ENCODE data around the gene EEFSEC.

EEFSEC gene

DNA sequence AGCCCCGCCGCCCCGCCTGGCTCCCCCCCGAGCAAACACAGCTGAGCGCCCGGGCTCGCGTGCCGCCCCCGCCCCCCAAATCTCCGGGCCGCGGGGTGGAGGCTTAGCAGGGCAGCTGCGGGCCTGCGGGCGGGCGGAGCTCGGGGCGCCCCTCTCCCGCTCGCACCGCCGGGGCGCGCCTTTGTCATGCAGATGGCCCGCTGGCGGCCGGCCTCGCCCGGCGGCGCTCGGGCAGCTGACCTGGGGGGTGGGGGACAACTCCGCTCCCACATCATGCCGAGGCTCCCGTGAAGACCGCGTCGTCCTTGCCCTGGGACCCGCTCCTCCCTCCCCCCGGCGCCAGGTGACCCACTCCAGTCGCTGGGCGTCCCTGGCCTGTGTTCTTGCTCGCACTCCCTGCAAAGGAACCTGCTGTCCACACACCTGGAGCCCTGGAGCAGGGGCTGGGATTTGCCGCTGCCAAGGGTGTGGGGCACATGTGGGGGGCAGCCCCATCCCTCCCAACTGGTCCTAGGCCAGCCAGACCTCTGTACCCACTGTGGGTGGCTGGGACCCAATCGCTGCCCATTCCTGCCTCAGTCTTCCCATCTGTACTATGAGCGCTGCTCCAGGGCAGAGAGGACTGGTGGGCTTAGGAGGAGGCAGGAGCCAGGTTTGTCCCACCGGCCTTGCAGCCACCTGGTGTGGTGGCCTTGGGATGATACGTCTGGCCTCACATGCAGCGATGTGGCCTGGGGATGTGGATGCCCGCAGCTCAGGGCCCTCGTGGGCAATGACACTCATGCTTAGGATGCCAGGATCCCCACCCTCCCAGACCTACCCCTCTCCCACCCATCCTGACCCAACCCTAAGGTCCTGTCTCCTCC lies 279.9 kb downstream of the EEFSEC start:
- DNase-seq = no peak

DNA sequence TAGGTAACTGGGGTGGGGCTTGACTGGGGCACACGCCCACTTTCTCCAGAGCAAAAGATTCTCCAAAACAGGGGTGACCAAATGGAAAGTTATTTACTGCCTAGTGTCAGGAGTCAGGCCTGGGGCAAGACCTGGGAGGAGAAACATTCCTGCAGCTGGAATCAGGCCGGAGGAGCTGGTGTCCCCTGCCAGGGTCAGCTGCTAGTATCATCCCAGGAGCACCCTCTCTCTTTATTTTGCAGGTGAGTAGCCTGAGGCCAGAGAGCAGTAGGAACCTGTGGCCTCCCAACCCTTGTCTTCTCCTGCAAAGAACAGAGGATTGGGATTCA lies 280.5 kb downstream of the EEFSEC start:
- no peak for DNase-seq

DNA sequence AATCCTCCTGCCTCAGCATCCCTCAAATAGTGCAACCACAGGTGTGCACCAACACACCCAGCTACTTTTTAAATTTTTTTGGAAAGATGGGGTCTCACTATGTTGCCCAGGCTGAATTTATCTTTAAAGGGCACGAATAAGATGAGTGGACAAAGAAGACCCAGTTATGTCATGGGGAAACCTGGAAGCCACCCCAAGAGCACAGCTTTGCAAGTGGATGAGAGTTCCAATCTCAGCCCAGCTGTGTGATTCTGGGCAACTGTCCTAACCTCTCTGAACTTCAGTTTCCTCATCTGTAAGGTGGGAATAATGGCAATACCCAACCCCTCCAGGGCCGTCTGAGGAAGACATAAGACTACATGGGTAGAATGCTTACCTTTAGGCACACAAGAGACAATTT lies 281.2 kb downstream of the EEFSEC start:
- DNase-seq = no peak

DNA sequence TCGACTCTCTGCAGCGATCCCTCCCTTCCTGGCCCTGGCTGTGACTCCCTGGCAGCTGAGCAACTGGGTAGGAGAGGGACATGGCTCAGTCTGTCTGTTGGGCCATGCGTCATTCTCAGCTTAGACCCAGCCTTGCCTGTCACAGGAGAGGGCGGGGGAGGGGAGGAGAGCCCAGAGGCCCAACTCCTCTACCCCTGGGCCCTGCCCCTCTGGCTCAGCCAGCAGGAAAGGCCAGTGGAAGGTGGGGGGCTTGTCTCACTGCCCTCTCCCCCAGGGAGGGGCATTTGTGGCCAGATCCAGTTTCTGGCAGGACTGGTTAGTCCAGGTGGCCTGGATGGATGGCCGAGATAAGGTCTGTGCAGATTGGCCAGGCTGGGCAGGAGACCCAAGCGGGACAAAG lies 281.8 kb downstream of the EEFSEC start:
- no peak for DNase-seq

DNA sequence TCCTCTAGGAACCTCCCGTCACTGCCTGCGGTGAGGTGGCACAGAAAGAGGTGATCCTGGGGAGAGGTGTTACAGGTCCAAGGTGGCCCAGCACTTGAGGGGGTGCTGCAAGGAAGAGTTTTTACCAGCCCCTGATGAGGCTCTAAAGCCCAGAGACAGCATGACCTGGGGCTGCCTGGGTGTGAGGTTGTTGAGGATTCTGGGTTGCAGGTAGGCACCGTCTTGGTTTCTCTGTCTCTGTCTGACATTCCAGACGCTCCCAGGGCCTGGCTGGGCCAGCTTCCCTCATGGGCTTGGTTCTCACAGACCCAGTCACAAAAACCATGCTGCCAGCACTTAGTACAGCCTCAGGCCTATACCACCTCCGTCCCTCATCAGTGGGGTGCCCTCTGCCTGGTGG lies 282.3 kb downstream of the EEFSEC start:
- DNase-seq = no peak

DNA sequence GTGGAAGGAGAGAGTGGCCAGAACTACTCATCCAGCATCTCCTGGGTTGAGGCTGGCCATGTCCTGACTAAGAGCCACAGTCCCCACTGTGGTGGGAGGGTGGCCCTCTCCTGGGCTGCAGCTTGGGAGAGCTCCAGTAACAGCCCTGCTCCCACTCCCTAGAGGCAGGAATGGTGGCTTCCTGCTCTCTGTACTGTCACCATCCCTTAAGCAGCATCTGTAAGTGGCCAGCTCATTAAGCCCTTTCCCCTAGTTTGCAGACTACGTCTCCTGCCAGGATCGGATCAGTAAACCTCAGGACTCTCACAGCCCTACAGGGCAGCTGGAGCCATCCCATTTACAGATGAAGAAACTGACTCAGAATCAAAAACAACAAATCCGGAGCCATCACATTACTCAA lies 282.9 kb downstream of the EEFSEC start:
- no peak for DNase-seq

DNA sequence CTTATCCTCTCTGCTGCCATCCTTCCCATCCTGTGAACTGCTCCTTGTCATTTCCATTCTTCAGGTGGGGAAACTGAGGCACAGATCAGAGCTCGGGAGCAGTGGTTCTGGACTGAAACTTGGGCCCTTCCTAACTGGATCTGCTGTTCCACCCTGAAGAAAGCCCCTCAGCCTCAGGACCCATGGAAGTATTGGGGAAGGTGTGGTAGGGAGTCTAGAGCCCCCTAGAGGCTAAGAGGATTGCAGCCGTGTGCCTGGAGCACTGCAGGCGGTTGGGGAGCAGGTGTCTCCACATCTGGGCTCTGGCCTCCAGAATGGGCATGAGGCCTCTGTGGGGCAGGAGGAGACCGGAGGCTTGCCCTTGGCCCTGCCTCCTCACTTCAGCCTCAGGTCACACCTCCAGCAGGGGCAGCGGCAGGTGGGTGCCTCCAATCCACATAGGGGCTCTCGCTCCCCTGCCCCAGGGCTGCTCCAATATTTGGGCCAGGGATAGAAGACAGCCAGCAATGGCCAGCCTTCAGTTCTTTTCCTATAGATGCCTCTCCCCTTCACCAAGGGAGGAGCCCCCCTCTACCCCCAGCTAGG lies 285.3 kb downstream of the EEFSEC start:
- no peak for DNase-seq

DNA sequence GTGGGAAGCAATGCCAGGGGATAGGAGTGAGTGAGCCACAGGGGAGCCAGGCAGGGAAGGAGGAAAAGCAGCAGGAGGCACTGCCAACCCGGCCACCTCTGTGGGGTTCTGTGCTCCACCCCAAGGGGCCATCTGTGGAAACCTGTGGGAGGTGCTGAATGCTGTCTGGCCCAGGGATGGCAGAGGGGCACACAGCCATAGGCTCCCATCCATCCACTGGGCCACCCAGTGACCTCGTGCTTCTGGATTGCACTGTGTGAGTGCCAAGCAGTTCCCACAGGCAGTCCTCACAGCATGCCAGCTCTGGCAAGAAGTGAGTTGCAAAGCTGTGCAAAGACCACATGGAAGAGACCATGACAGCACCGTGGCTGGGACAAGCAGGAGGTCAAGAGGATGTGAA lies 285.9 kb downstream of the EEFSEC start:
- no peak for DNase-seq

DNA sequence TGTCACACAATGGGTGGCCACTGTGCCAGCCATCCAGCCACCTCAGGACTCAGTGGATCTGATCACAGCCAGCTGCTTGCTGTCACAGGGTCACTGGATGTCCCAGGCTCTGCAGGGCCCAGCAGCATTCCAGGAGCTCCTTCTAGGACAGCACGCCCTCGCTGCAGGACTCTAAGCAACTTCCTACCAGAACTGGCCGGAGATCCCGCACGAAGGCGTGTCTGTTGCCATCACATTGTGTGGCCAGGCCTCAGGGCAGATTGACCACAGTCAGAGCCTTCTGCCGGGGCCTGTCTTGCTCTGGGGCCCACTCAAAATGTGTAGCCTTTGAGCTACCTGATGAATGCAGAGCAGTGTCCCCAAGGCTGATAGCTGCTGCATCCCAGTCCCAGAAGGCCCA lies 288.8 kb downstream of the EEFSEC start:
- DNase-seq = no peak

DNA sequence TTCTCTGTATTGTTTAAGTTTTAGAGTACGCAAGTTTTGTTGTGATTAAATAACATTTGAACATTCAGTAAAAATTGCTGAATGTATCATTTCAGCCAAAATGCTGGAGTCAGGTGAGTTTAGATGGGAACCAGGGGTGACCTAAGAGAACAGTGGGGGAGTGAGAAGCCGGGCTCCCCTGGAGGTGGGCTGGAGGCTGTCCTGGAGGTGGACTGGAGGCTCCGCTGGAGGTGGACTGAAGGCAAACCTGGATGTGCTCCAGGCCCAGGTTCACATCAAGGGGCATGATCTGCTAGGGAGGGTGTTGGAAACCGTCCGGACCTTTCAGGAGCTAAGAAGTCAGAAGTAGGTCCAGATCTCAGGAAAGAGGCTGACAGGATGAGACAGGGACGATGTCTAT lies 289.7 kb downstream of the EEFSEC start:
- no peak for DNase-seq

DNA sequence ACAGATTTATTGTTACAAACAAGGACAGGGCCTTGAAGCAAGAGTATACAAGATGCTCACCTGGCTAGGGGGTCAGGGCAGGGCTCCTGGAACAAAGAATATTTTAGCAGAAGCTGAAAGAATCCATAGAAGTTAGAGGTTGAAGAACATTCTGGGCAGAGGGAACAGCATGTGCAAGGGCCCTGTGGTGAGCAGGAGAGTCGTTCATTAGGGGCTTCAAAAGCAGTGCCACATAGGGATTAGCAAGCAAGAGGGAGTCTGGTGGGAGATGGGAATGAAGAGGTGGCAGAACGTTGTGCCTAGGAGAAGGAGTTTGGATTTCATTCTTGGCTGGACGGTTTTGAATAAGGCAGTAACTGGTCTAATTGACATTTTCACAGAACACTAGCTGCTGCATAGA lies 290.5 kb downstream of the EEFSEC start:
- no peak for DNase-seq

DNA sequence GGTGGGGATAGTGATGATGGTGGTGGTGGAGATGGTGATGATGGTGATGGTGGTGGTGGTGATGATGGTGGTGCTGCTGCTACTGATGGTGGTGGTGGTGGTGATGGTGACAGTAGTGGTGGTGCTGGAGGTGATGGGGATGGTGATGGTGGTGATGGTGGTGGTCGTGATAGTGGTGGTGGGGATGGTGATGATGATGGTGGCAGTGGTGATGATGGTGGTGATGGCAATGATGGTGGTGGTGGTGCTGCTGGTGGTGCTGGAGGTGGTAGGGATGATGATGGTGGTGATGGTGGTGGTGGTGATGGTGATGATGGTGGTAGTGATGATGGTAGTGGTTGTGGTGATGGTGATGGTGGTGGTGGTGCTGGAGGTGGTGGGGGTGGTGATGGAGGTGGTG lies 292.1 kb downstream of the EEFSEC start:
- DNase-seq = no peak

DNA sequence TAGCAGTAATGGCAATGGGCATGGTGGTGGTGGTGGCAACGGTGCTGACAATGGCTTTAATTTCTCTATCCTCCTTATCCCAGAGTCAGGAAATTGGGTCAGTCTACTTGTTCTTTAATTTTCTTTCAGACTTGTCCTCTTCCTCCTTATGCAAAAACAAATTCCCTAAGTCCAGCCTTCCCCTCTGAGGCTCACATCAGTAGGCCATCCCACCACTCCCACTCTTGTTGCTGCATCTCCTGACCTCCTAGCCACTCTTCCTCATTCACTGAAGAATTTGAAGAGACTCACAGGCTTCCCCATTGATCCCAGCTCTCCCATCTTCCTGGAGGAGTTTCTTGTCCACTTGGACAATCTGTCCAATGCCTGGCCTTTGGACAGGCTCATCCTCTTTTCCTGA lies 293.5 kb downstream of the EEFSEC start:
- no peak for DNase-seq

DNA sequence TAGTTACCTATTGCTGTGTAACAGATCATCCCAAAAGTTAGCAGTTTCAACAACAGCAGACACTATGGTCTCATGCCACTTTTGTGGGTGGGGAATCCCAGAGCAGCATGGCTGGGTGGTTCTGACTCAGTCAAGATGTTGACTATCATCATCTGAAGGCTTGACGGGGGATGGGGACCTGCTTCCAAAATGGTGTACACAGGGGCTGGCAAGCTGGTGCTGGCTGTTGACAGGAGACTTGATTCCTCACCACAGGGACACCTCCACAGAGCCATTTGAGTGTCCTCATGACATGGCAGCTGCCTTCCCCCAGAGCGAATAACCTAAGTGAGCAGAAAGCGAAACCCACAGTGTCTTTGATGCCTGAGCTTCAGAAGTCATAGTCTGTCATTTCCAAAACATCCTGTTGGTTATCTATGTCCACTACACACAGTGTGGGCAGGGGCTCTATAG lies 294.3 kb downstream of the EEFSEC start:
- no peak for DNase-seq

DNA sequence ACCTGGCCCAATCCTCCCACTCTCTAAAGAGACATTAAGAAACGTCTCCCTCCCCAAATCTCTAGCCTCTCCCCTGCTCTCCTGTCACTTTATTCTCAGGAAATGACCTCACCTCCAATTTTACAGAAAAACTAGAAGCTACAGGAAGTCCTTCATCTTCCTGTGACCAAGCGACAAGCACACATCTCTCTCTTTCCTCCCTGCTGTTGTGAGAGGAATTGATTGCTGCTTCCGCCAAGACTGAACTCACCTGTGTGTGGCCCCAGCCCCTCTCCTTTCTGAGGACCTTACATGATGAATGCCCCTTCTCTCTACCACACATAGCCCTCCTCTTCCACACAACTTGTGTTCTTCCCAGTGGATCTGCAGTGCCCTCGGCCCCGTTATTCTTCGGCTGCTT lies 295.2 kb downstream of the EEFSEC start:
- DNase-seq = no peak

DNA sequence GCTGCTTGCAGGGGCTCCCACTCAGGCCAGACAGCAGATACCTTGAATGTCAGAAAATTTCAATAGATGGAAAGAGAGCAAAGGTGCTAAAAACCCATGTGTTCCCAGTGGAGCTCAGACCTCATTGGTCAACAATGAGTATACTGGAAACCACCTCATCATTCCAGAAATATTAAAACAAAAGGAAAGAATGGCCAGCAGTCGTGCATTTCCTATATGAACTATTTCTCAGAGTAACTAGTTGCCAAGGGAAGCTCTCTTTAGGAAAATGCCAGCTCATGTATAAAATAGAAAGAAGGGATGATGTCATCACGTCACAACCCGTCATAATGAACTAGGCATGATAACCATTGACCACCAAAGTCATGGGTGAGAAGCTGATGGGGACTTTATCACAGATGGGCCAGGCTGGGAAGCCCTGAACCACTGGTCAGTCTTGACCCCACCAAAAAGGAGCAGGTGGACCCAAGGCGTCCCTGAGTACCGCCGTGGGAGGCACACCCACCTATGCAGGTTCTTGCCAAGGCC lies 295.9 kb downstream of the EEFSEC start:
- DNase-seq = no peak

DNA sequence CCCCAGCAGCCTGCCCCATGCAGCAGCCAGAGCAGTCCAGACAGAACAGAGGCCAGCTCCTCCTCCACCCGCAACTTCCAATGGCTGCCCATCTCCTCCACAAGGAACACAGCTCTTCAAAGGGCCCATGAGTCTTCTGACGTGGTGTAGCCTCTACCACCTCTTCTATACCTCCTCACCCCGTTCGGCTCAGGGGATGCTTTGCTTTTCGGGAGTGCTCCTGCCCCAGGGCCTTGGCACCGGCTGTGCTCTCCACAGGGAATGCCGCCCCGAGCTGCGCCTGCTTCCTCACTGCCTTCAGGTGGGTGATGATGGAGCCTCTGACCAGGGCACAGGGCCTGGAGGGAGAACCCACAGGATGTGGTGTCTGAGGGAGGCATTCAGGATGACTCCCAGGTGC lies 298.8 kb downstream of the EEFSEC start:
- DNase-seq = no peak

DNA sequence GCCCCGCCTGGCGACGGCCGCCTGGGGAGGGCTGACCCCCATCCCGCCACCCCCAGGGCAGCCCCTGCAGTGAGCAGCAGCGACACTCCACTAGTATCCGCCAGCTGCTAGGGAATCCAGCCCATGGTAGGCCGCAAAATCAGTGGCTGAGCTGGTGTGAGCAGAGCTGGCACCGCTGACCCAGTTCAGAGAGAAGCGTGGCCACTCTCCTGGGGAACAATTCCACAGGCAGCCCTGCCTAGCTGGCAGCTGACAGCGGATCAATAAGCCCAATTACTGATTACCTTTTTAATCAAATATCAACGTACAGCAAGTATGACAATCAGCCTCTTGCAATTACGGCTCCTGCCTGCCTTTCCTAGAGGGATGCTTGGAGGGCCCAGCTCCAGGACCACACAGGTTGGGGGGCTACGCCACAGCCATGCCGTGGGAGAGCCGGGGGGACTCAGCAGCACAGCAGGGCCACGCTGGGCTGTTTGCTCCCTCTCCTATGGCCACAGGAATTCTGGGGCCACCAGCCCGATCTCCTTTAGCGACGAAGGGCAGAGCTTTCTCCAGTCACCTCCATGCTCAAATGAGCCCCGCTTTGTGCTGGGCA lies 299.5 kb downstream of the EEFSEC start:
- DNase-seq = no peak

DNA sequence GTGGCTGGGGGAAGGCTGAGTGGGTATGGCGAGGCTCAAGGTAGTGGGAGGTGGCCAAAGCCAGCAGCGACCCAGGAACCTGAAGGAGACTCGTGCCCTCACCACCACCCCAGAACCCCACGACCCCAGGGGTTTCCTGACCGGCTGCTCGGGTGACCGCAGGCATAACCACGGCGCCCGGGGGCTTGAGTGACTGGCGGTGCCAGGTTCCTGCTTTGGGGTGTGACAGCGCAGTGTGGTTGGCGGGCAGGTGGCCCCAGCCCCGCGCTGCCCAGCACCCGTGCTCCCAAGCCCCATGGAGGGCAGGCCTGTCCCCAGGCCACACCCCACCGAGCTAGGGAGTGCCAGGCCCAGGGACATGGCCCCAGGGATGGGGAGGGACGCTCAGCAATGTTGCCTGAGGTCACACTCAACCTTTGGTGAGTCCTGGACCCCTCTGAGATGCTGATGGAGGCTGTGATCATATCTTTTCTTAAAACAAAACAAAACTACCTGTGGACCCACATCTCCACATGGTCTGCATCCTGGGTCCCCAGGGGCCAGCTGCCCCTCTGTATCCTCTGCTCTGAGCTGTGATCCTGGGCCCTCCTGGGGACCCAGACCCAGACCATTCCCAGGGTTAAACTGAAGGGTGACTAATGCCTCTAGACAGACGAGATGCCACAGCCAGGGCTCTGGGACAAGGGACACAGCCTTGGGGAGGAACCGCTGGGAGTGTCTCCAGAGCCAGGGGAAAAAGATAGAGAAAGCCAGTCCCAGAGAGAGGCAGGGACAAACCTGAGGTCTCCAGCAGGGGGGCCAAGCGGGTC lies 300.4 kb downstream of the EEFSEC start:
- no peak for DNase-seq

DNA sequence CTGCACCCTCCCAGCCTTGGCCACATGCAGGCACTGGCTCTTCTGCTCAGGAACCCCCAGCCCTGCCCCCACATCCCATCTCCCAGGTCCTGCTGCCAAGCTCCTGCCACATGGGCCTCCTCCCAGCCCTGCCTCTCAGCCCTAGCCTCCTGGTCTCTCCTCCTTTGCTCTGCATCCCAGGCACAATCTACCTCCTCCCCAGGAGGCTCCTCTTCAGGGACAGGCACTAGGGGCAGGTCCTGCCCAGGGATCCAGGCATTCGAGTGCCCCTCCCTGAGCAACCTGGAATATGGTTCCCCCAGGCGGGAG lies 301.0 kb downstream of the EEFSEC start:
- DNase-seq = no peak

DNA sequence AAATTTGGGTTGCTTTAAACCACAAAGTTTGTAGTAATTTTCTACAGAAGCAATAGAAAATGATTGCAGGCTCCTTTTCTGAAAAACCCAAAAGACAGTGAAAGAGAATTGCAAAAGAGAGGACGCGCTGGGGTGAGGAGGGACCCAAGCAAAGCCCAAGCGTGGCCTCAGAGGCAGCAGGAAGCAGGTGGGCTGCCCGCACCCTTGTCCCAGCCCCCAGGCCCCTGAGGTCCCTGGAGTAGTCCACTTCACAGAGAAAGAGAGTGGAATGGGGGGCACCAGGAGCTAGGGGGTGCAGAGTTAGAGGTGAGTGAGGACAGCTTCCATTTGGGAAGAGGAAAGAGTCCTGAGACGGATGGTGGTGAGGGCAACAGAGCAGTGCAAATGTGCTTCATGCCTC lies 301.8 kb downstream of the EEFSEC start:
- no peak for DNase-seq

DNA sequence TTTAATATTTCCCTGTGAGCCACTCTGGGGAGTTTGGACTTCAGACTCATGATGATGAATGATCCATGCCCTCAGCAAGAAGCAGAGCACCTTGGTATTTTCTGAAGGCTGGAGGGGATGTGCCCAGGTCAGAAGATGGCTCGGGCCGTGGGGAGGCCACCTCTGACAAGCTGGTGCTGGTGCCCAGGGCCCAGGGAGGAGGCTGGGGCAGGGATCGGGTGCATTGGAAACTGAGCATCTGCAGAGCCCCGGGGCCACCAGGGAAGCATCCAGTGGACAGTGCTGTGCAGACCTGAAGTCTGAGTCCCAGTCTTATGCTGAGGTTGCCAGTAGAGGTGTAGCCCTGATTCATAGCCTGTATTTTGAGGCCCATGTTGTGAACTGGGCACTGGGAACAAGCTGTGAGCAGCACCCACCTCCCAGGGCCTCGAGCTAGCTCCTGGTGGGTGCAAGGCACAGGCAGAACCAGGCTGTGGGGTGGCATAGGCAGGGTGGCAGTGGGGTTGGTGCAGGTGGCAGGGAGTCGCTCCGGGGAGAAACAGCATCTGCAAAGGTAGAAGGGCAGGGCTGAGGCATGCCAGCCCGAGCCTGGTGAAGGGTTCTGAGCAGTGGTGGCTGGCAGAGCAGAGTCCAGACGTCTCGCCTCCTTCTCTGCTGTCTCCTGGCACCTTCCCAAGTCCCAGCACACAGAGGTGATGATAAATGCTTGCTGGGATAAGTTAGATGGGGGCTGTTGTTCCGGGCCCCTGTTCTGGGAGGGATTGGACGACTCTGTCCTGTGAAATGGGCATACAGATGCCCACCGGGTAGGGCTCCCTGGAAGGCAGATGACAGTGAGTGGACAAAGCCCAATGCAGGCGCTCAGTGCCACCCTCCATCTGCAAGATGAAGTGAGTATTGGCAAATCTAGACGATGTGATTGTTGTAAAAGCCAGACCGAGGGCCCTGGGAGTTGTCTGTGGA lies 302.8 kb downstream of the EEFSEC start:
- no peak for DNase-seq
